Measurements from ENCODE around the gene SIGLEC14.

SIGLEC14 gene

DNA sequence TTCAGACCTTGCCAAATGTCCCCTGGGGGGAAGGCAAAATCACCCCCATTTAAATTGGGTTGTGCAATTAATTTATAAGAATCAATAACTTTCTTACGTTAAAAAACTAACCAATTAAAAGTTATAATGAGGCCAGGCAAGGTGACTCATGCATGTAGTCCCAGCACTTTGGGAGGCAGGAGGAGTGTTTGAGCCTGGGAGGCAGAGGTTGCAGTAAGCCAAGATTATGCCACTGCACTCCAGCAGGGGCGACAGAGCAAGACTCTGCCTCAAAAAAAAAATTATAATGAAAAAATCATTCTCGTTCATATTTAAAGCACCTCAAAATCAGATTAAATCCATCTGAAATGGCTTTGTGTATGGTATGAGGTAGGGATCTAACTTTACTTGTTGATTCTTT, 18.4 kb upstream of the SIGLEC14 start:
- Histone ChIP-seq H3K4me3 (ENCODE audit: low read depth in 1 of 2, low read length in 2 of 2) (no peak overlapping the region), H3K79me2 (ENCODE audit: insufficient read depth, low read length) (no peaks in the 10 kb centered on the region), H3K36me3 (ENCODE audit: insufficient read depth, low read length) (no peaks in the 10 kb centered on the region), H4K20me1 (ENCODE audit: insufficient read depth, low read length) (no peaks in the 10 kb centered on the region), H3K4me2 (ENCODE audit: insufficient read depth, low read length) (no peak overlapping the region), H3K27me3 (ENCODE audit: insufficient read depth, low read length, poor library complexity) (peaks cover 4% of the 10 kb centered on the region), H3K9ac (ENCODE audit: low read depth, low read length) (no peak overlapping the region), H2AFZ (ENCODE audit: low read depth, low read length) (no peak overlapping the region), H3K27ac (ENCODE audit: low read length) (no peak overlapping the region), H3K4me1 (ENCODE audit: insufficient read depth, low read length) (no peaks in the 10 kb centered on the region), H3K9me3 (ENCODE audit: insufficient read depth, low read length, severe bottlenecking) (no peaks in the 10 kb centered on the region)
- no peak for ATAC-seq (ENCODE audit: insufficient read depth, low read depth)
- TF ChIP-seq, protein P1, sequence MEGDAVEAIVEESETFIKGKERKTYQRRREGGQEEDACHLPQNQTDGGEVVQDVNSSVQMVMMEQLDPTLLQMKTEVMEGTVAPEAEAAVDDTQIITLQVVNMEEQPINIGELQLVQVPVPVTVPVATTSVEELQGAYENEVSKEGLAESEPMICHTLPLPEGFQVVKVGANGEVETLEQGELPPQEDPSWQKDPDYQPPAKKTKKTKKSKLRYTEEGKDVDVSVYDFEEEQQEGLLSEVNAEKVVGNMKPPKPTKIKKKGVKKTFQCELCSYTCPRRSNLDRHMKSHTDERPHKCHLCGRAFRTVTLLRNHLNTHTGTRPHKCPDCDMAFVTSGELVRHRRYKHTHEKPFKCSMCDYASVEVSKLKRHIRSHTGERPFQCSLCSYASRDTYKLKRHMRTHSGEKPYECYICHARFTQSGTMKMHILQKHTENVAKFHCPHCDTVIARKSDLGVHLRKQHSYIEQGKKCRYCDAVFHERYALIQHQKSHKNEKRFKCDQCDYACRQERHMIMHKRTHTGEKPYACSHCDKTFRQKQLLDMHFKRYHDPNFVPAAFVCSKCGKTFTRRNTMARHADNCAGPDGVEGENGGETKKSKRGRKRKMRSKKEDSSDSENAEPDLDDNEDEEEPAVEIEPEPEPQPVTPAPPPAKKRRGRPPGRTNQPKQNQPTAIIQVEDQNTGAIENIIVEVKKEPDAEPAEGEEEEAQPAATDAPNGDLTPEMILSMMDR (IDR thresholded peaks at IDR 0.05; ENCODE audit: borderline replicate concordance, extremely low read depth, low read length, poor library complexity, severe bottlenecking): no peak
- no peak for DNase-seq

DNA sequence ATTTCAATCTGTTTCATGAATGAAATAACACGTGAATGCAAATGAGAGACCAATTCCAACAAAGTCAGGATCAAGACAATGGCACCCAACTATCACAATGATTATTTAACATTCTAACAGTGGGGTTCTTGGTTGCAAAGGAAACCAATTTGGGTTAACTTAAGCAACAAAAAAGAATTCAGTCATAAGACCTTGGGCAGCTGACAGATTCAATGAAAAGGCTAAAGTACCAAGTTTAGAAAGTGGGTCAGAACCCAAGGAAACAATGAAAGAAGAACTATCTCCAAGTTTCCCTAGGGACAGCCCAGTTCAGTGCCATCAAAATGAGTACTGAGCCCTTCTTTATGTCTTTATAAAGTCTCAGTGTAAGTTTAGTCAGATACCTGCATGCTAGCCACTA, 17.5 kb upstream of the SIGLEC14 start:
- H3K79me2 ChIP-seq (ENCODE audit: insufficient read depth, low read length): no peaks in the 10 kb centered on the region
- TF ChIP-seq, protein P1 (IDR thresholded peaks at IDR 0.05; ENCODE audit: borderline replicate concordance, extremely low read depth, low read length, poor library complexity, severe bottlenecking): no peak
- TF ChIP-seq EZH2 (IDR thresholded peaks at IDR 0.05; ENCODE audit: borderline replicate concordance, low read depth, low read length, severe bottlenecking): no peak
- H4K20me1 ChIP-seq (ENCODE audit: insufficient read depth, low read length): no peaks in the 10 kb centered on the region
- H2AFZ ChIP-seq (ENCODE audit: low read depth, low read length): no peak overlapping the region
- no peaks in the 10 kb centered on the region for H3K9me3 ChIP-seq (ENCODE audit: insufficient read depth, low read length, severe bottlenecking)
- H3K27me3 ChIP-seq (ENCODE audit: insufficient read depth, low read length, poor library complexity): peaks cover 4% of the 10 kb centered on the region
- ATAC-seq (ENCODE audit: insufficient read depth, low read depth) (no peak), DNase-seq (no peak)
- no peak overlapping the region for H3K4me2 ChIP-seq (ENCODE audit: insufficient read depth, low read length)
- no peaks in the 10 kb centered on the region for H3K4me1 ChIP-seq (ENCODE audit: insufficient read depth, low read length)
- H3K36me3 ChIP-seq (ENCODE audit: insufficient read depth, low read length): no peaks in the 10 kb centered on the region
- H3K9ac ChIP-seq (ENCODE audit: low read depth, low read length): no peak overlapping the region
- H3K27ac ChIP-seq (ENCODE audit: low read length): no peak overlapping the region
- H3K4me3 ChIP-seq (ENCODE audit: low read depth in 1 of 2, low read length in 2 of 2): no peak overlapping the region

DNA sequence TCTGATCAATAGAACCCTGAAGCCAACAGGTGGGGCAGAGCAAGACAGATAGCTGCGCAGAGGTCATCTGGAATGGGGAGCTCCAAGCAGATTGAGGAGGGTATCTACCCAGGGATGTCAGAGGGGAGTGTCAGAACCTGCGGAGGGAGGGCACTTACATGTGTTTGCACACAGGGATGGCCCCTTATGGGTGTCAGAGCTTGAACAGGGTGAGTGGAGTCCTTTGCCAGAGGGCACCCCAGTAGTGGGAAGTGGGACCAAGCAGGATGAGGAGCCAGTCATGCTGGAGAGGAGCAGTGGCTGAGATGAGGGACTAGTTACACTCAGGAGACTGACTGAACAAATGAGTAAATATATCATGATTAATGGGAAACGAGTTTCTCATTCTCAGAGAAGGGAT, 17.0 kb upstream of the SIGLEC14 start:
- H3K4me1 ChIP-seq (ENCODE audit: insufficient read depth, low read length): no peaks in the 10 kb centered on the region

More for the DNA sequence above, 17.0 kb upstream of the SIGLEC14 start:
- DNase-seq (no peak), ATAC-seq (ENCODE audit: insufficient read depth, low read depth) (no peak)
- H3K4me3 ChIP-seq (ENCODE audit: low read depth in 1 of 2, low read length in 2 of 2): no peak overlapping the region
- TF ChIP-seq, protein P1 (IDR thresholded peaks at IDR 0.05; ENCODE audit: borderline replicate concordance, extremely low read depth, low read length, poor library complexity, severe bottlenecking): no peak
- TF ChIP-seq EZH2 (IDR thresholded peaks at IDR 0.05; ENCODE audit: borderline replicate concordance, low read depth, low read length, severe bottlenecking): no peak
- H3K27ac ChIP-seq (ENCODE audit: low read length): no peak overlapping the region
- H3K36me3 ChIP-seq (ENCODE audit: insufficient read depth, low read length): no peaks in the 10 kb centered on the region
- peaks cover 4% of the 10 kb centered on the region for H3K27me3 ChIP-seq (ENCODE audit: insufficient read depth, low read length, poor library complexity)
- no peaks in the 10 kb centered on the region for H4K20me1 ChIP-seq (ENCODE audit: insufficient read depth, low read length)
- no peak overlapping the region for H3K4me2 ChIP-seq (ENCODE audit: insufficient read depth, low read length)
- H3K9ac ChIP-seq (ENCODE audit: low read depth, low read length): no peak overlapping the region
- no peaks in the 10 kb centered on the region for H3K79me2 ChIP-seq (ENCODE audit: insufficient read depth, low read length)
- H3K9me3 ChIP-seq (ENCODE audit: insufficient read depth, low read length, severe bottlenecking): no peaks in the 10 kb centered on the region
- no peak overlapping the region for H2AFZ ChIP-seq (ENCODE audit: low read depth, low read length)

Data from DND-41 (cell line).